Neural progenitor cell (in vitro differentiated cells): ENCODE measurements around the gene DAPK2. TPM values are rescaled to one million over a fixed set of nuclear protein-coding genes. Genes with fewer than 3 reads are reported as not detected.
"Not testable (repeated sequence)": the region's sequence is repeated elsewhere in the genome, so short reads cannot be mapped to it uniquely, and the experiment has no call there.

Source experiments
- DNase-seq: peaks from one replicate; pipeline ENCODE4 v3.0.0-alpha.2; 2016; ENCODE audit warnings: low spot score
- H2AFZ ChIP-seq: fragments of 200-600 bp; sonication (generic); replicated peaks from 2 replicates; pipeline ENCODE4 v1.6.1; 2016; ENCODE audit warnings: antibody characterized with exemption
- H3F3A ChIP-seq: fragments of 200-600 bp; sonication (generic); 2 replicates; pipeline ENCODE4 v1.6.1; 2016; ENCODE audit warnings: antibody characterized with exemption, low read depth
- H3K27ac ChIP-seq: fragments of 200-600 bp; sonication (generic); 2 replicates; pipeline ENCODE4 v1.5.1; 2016; ENCODE audit warnings: mild to moderate bottlenecking
- H3K27me3 ChIP-seq: fragments of 200-600 bp; sonication (generic); 2 replicates; pipeline ENCODE4 v1.6.1; 2016; ENCODE audit warnings: mild to moderate bottlenecking, moderate library complexity
- H3K36me3 ChIP-seq: fragments of 200-600 bp; sonication (generic); 2 replicates; pipeline ENCODE4 v1.5.1; 2016
- H3K4me1 ChIP-seq: fragments of 200-600 bp; sonication (generic); 2 replicates; pipeline ENCODE4 v1.6.1; 2016; ENCODE audit warnings: mixed run types
- H3K4me2 ChIP-seq: fragments of 200-600 bp; sonication (generic); 2 replicates; pipeline ENCODE4 v1.6.1; 2016
- H3K4me3 ChIP-seq: fragments of 200-600 bp; sonication (generic); 2 replicates; pipeline ENCODE4 v1.5.1; 2016
- H3K79me2 ChIP-seq: fragments of 200-600 bp; sonication (generic); 2 replicates; pipeline ENCODE4 v1.6.1; 2016; ENCODE audit warnings: low read depth
- H3K9ac ChIP-seq: fragments of 200-600 bp; sonication (generic); 2 replicates; pipeline ENCODE4 v1.6.1; 2016
- H3K9me3 ChIP-seq: fragments of 200-600 bp; sonication (generic); 2 replicates; pipeline ENCODE4 v1.5.1; 2016; ENCODE audit warnings: low read depth
- H4K20me1 ChIP-seq: fragments of 200-600 bp; sonication (generic); 2 replicates; pipeline ENCODE4 v1.6.1; 2016; ENCODE audit warnings: low read depth
- H3K27ac Mint-ChIP-seq: 3 replicates; pipeline ENCODE4 v1.8.0; 2021; ENCODE audit warnings: mixed read lengths
- H3K27me3 Mint-ChIP-seq: 2 replicates; pipeline ENCODE4 v1.8.0; 2022; ENCODE audit warnings: low read depth, mild to moderate bottlenecking, inconsistent platforms, moderate library complexity, mixed read lengths; ENCODE audit not compliant: insufficient read depth
- H3K36me3 Mint-ChIP-seq: 3 replicates; pipeline ENCODE4 v1.8.0; 2021; ENCODE audit warnings: mixed read lengths
- H3K4me1 Mint-ChIP-seq: 3 replicates; pipeline ENCODE4 v1.8.0; 2021; ENCODE audit warnings: mixed read lengths
- H3K4me3 Mint-ChIP-seq: 3 replicates; pipeline ENCODE4 v1.8.0; 2021; ENCODE audit warnings: mild to moderate bottlenecking, moderate library complexity, mixed read lengths
- H3K9me3 Mint-ChIP-seq: 3 replicates; pipeline ENCODE4 v1.8.0; 2020; ENCODE audit warnings: mixed read lengths
- CTCF ChIP-seq: fragments of 200-600 bp; sonication (generic); IDR thresholded peaks from 2 replicates; pipeline ENCODE4 v1.5.1; 2017; ENCODE audit warnings: antibody characterized with exemption, mild to moderate bottlenecking
- EZH2 ChIP-seq: fragments of 200-600 bp; sonication (generic); IDR thresholded peaks from 2 replicates; pipeline ENCODE4 v1.6.1; 2017; ENCODE audit warnings: antibody characterized with exemption, mild to moderate bottlenecking, moderate library complexity
- EZH2phosphoT487 ChIP-seq: fragments of 200-600 bp; sonication (generic); IDR thresholded peaks from 2 replicates; pipeline ENCODE4 v1.6.1; 2017; ENCODE audit warnings: antibody characterized with exemption
- total RNA-seq: library from RNA; depleted of rRNA; stranded (reverse); fragments of >200 nt; gene quantifications from 2 replicates; pipeline ENCODE4 v1.2.3, GENCODE V29; 2015; ENCODE audit warnings: low replicate concordance

DAPK2 gene
- total RNA-seq, 1 donor from 2014 or later = 5.4 TPM

- Histone ChIP-seq H3F3A (peaks cover 11% of the 10 kb centered on the region), H3K4me1 (peaks cover 29% of the 10 kb centered on the region), H4K20me1 (no peaks in the 10 kb centered on the region), H3K36me3 (peaks cover 7% of the 10 kb centered on the region), H2AFZ (no peak overlapping the region), H3K27me3 (no peaks in the 10 kb centered on the region), H3K4me2 (no peak overlapping the region), H3K9ac (no peak overlapping the region), H3K27ac (no peak overlapping the region), H3K9me3 (no peaks in the 10 kb centered on the region), H3K4me3 (no peak overlapping the region), H3K79me2 (no peaks in the 10 kb centered on the region)
- H3K4me1 Mint-ChIP-seq = peaks cover 21% of the 10 kb centered on the region
- no peak overlapping the region for H3K27ac Mint-ChIP-seq
- H3K36me3 Mint-ChIP-seq = peaks cover 17% of the 10 kb centered on the region
- DNase-seq = no peak
- no peak for TF ChIP-seq CTCF
- TF ChIP-seq EZH2phosphoT487 = no peak
- no peak for TF ChIP-seq EZH2
- H3K4me3 Mint-ChIP-seq = no peak overlapping the region
- H3K27me3 Mint-ChIP-seq = peaks cover 6% of the 10 kb centered on the region
- H3K9me3 Mint-ChIP-seq = peaks cover 30% of the 10 kb centered on the region
These were observed 78.7 kb downstream of the DAPK2 start for GRCh38 chr15:63967616-63968015.

DNA sequence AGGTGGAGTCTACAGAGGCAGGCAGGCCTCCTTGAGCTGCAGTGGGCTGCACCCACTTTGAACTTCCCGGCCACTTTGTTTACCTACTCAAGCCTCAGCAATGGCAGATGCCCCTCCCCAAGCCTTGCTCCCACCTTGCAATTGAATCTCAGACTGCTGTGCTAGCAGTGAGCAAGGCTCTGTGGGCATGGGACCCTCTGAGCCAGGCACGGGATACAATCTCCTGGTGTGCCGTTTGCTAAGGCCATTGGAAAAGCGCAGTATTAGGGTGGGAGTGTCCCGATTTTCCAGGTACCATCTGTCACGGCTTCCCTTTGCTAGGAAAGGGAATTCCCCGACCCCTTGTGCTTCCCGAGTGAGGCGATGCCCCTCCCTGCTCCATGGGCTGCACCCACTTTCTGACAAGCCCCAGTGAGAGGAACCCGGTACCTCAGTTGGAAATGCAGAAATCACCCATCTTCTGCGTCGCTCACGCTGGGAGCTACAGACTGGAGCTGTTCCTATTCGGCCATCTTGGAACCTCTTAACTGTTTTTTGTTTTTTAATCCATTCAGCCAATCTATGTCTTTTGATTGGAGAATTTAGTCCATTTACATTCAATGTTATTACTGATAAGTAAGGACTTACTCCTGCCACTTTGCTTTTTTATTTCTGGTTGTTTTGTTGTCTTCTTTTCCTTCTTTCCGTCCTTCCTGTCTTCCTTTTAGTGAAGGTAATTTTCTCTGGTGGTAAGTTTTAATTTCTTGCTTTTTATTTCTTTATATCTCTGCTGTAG lies 83.2 kb downstream of the DAPK2 start:
- H3K4me1 ChIP-seq, H3K79me2 ChIP-seq, H3K27ac ChIP-seq, H3F3A ChIP-seq, DNase-seq, H3K36me3 ChIP-seq, H4K20me1 ChIP-seq, H3K4me3 ChIP-seq, H3K27me3 Mint-ChIP-seq, H3K27ac Mint-ChIP-seq, H3K9me3 ChIP-seq, H3K27me3 ChIP-seq, H3K4me2 ChIP-seq, H3K9ac ChIP-seq, H3K4me3 Mint-ChIP-seq, H2AFZ ChIP-seq, H3K4me1 Mint-ChIP-seq: not testable (repeated sequence)
- peaks cover 47% of the 10 kb centered on the region for H3K9me3 Mint-ChIP-seq
- peaks cover 21% of the 10 kb centered on the region for H3K36me3 Mint-ChIP-seq

DNA sequence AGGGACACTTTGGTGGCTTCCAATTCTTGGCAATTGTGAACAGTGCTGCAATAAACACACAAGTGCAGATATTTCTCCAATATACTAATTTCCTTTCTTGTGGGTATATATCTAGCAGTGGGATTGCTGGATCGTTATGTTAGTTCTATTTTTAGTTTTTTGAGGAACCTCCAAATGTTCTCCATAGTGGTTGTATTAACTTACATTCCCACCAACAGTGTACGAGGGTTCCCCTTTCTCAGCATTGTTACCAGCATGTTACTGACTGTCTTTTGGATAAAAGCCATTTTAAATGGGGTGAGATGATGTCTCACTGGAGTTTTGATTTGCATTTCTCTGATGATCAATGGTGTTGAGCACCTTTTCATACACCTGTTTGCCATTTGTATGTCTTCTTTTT lies 92.8 kb downstream of the DAPK2 start:
- peaks cover 6% of the 10 kb centered on the region for H3K9me3 Mint-ChIP-seq
- H3K27me3 Mint-ChIP-seq = no peaks in the 10 kb centered on the region
- H3K4me1 ChIP-seq = no peaks in the 10 kb centered on the region
- H3K4me3 Mint-ChIP-seq = no peak overlapping the region
- no peaks in the 10 kb centered on the region for H3K79me2 ChIP-seq
- no peaks in the 10 kb centered on the region for H3F3A ChIP-seq
- H3K9me3 ChIP-seq = no peaks in the 10 kb centered on the region
- no peak overlapping the region for H3K4me3 ChIP-seq
- H3K27ac ChIP-seq = no peak overlapping the region
- H2AFZ ChIP-seq = no peak overlapping the region
- no peak overlapping the region for H3K27ac Mint-ChIP-seq
- TF ChIP-seq EZH2phosphoT487 (no peak), CTCF (no peak), EZH2 (no peak)
- H3K36me3 ChIP-seq = no peaks in the 10 kb centered on the region
- no peak overlapping the region for H3K9ac ChIP-seq
- H3K4me2 ChIP-seq = no peak overlapping the region
- H3K4me1 Mint-ChIP-seq = no peaks in the 10 kb centered on the region
- H3K36me3 Mint-ChIP-seq = peaks cover 5% of the 10 kb centered on the region
- no peak for DNase-seq
- no peaks in the 10 kb centered on the region for H3K27me3 ChIP-seq
- H4K20me1 ChIP-seq = no peaks in the 10 kb centered on the region

- Histone ChIP-seq H3K9ac (no peak overlapping the region), H3K9me3 (no peaks in the 10 kb centered on the region), H3K79me2 (no peaks in the 10 kb centered on the region), H3K27ac (no peak overlapping the region), H3K36me3 (no peaks in the 10 kb centered on the region), H3K4me3 (no peak overlapping the region), H3K4me1 (no peaks in the 10 kb centered on the region), H3F3A (no peaks in the 10 kb centered on the region), H3K27me3 (no peaks in the 10 kb centered on the region), H3K4me2 (no peak overlapping the region), H4K20me1 (no peaks in the 10 kb centered on the region), H2AFZ (no peak overlapping the region)
- DNase-seq = no peak
- H3K4me1 Mint-ChIP-seq = no peaks in the 10 kb centered on the region
- no peak overlapping the region for H3K4me3 Mint-ChIP-seq
- TF ChIP-seq CTCF = no peak
- no peak for TF ChIP-seq EZH2phosphoT487
- TF ChIP-seq EZH2 = no peak
- H3K27me3 Mint-ChIP-seq = peaks cover 5% of the 10 kb centered on the region
- H3K27ac Mint-ChIP-seq = no peak overlapping the region
- peaks cover 5% of the 10 kb centered on the region for H3K36me3 Mint-ChIP-seq
- H3K9me3 Mint-ChIP-seq = peaks cover 3% of the 10 kb centered on the region
These were observed 95.3 kb downstream of the DAPK2 start for GRCh38 chr15:63950911-63951481.
